CD4-positive, alpha-beta T cell treated with Interleukin-17A for 1 hour (primary cell): ENCODE data around the gene PLXNA4.
"Not testable (repeated sequence)": the region's sequence is repeated elsewhere in the genome, so short reads cannot be mapped to it uniquely, and the experiment has no call there.

Experiments
- DNase-seq: peaks from one replicate; pipeline ENCODE4 v3.0.0-alpha.2; 2020

The PLXNA4 gene

DNA sequence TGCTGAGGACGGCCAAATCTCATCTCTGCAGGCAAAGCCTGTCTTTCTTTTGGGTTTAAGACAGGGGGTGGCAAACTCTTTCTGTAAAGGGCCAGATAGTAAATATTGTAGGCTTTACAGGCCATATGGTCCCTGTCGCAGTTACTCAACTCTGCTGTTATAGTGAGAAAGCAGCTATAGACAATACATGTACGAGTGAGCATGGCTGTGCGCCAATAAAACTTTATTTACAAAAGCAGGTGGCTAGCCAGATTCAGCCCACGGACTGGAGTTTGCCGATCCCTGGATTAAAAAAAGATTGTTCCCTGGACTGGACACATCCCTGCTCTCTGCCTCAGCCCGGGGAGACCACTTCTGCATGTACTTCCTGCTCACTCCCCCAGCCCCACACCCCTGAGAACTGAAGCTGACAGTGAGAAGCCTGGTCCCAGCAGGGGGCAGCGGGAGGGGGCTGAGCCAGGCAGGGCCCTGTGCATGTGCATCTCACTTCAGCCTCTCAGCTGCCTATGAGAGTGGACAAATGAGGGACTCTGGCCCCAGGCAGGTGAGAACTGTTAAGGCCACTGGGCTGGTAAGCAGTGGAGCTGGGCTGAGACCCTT, 392.4 kb downstream of the PLXNA4 start:
- DNase-seq: no peak

DNA sequence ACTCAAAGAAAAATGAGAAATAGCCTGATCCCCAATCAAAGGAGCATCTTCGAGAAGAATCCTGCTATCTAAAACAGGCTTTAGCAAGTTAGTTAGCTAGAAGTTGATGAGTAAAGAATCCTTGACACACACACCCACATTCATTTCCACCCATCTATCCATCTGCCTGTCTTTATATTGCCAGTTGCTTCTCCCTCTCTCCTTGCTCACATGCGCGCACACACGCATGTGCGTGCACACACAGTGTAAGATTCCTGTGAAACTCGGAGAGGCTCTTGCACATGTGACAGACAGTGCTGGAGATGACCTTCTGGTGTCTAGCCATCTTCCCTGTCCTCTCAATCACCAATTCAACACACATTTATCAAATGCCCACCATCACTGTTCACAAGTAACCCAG, 393.3 kb downstream of the PLXNA4 start:
- no peak for DNase-seq

DNA sequence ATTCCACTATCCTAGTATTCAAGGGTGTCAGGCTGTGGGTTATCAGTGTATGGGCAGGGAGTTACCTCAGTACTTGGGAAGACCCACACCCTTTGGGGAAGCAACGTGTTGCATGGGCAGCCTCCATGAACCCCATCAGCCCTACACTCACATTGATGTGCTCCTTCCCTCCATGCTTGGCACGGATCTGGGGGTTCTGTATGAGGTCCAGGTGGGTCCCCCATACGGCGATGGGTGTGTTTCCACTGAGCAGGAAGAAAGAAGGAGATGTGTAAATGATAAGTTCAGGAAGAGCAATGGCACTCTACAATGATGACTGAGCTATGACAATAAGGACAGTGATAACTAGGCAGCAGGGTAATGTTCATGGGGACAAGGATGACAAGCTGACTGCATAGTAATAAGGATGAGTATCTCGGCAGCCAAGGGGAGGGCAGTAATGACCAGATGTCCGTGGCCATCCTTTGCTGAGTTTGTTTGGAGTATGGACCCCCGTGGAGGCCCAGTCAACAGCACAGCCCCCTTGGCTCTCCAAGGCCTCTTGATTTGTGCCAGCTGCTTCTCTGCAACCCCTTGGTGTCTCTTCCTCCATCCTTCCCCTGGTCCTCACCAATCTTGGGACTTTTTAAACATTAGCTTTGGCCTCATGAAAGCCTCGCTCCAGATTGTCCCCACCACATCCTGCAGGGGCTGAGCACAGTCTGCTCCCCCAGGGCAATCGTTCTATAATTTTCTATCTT, 394.2 kb downstream of the PLXNA4 start:
- DNase-seq: no peak

DNA sequence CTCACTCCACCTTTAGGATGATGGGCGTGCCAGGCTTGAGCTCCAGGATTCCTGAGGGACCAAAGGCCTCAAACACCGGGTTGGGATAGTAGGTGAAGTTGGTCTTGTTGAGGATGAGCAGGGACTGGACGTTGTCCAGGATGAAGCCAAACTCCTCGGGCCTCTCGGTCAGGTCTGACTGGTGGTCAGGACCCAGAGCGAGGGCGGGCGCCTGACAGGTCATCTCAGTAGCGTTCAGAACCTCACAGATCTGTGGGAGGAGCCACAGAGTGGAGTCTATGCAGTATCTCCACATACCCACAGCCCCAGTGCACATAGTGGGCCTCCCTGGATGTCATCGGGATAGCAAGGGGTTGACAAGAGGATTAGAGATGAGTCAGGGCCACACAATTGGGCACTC, 394.9 kb downstream of the PLXNA4 start:
- DNase-seq: no peak

DNA sequence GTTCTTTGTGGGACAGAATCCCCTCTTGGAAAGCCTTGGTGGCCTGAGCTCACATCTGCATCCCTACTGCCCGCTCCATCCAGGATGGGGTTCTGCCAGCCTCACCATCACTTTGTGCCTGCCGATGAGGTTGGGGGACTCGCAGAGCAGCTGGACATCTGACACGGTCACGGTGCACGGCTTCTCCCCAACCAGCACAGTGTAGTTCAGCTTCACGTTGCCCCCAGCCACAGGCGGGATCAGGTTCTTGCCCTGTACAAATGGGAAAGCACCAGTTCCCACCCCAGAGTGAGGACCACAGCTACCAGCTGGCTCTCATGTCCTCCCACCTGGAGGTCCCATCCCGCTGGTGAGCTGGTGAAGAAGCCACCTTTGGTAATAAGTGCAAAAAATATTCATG, 395.8 kb downstream of the PLXNA4 start:
- no peak for DNase-seq

DNA sequence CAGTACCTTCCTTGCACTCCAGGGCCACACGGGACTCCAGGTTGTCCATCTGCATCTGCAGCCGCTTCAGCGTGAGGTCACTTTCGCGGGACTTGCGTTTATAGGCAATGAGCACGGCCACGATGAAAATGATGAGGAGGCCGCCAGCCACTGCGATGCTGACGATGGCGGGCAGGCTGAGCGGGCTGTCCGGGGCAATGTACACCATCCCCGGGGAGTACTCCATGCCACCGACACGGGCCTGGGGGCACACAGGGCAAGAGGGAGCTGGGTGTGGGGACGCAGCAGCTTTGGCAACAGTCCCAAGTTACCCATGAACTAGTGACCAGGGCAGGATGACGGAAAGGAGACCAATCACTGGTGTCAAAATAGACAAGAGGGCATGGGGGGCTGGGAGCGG, 396.6 kb downstream of the PLXNA4 start:
- DNase-seq: no peak

DNA sequence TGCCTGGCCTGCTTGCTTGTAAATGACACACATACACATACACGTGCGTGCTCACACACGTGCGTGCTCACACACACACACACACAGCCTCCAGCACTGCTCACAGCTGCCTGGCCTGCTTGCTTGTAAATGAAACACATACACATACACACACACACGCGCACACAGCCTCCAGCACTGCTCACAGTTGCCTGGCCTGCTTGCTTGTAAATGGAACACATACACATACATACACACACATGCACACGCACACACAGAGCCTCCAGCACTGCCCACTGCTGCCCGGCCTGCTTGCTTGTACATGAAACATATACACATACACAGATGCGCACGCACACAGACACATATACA, 397.2 kb downstream of the PLXNA4 start:
- DNase-seq: no peak

DNA sequence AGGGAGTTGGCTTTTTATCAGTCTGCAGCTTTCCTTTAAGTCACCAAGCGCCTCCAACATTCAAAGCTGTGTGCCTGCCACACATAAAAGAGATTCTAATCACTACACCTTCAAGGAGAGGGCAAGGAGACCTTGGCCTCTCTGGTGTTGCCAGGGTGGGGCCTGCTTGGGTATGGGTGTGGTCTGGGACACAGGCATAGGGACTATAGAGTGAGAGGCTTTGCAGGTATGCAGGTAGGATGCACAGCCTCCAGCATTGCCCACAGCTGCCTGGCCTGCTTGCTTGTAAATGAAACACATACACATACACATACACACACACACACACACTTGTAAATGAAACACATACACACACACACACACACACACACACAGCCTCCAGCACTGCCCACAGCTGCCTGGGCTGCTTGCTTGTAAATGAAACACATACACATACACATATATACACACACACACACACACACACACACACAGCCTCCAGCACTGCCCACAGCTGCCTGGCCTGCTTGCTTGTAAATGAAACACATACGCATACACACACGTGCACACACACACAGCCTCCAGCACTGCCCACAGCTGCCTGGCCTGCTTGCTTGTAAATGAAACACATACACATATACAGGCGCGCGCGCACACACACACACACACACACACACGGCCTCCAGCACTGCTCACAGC, 397.7 kb downstream of the PLXNA4 start:
- DNase-seq: not testable (repeated sequence)

DNA sequence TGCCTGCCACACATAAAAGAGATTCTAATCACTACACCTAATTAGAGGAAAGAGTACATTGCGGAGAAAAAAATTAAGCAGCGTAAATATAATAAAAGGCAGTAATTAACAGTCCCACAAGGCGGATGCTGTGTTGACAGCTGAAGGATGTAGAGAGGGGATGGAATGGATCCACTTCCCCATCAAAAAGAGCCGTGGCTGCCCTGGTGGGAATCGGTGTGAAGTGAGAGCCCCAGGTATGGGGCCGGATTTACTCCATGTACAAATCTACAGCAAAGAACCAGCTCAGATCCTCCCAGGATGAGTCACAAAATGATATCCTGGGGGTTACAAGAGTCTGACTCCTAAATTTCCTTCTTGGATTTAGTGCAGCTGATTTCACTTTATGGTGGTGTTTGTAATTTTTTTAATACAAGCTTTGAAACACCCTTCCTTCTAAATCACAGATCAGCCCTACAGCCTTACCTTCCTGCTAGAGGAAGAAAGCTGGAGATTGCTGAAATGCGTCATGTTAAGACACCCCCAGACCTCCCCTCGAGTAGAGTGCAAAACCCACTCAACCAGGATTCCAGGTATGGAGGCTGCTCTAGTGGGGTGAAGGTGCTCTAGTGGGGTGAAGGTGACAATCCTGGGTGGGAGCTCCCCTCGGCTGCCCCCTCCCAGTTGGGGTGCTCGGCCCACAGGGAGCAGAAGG, 398.4 kb downstream of the PLXNA4 start:
- DNase-seq: no peak

DNA sequence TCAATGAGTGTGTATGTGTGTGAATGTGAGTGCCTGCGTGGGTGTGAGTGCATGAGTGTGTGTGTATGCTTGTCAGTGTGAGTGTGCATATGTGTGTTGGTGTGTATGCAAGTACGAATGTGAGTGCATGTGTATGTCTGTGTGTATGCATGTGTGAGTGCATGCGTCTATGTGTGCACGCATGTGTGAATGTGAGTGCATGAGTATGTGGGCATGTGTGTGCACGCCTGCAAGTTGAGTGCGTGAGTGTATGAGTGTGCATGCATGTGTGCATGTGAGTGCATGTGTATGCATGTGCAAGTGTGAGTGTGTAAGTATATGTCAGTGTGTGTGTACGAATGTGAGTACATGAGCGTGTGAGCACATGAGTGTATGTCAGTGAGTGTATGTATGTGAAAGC, 399.6 kb downstream of the PLXNA4 start:
- no peak for DNase-seq

DNA sequence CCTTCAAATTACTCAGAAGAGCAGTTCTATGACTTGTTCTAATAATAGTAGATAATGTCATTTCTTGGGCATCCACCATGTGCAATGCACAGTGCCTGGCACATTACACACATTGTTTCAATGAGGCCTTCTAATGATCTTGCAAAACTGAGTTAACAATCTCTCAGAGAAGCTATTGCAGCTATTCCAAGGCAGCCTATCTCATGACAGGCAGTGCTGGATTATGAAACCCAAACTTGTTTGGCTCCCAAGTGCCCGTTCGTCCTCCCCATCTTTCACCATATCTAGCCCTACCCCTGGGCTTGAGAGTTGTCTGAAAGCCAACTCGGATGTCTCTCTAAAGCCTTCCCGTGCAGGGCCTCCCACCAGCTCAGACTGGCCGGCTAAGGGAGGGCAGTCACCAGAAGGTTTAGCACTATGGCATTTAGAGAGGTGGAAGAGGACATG, 405.1 kb downstream of the PLXNA4 start:
- DNase-seq: no peak

DNA sequence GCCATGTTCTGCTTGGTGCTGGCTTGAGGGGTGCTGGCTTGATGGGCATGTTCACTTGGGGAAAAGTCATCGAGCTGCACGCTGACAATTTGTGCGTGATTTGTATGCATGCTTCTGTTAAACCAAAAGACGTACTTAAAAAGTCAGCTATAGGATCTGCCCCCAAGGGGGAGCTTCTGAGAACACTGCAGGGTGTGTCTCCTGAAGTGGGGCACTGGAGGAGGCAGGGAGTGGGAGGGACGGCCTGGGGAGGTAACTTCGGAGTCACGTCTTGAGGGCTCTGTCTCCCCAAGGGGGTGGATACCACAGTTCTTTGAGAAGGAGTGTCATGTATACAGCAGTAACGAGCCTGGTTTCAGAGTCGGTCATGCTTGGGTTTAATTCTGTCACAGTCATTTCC, 406.5 kb downstream of the PLXNA4 start:
- DNase-seq: no peak

DNA sequence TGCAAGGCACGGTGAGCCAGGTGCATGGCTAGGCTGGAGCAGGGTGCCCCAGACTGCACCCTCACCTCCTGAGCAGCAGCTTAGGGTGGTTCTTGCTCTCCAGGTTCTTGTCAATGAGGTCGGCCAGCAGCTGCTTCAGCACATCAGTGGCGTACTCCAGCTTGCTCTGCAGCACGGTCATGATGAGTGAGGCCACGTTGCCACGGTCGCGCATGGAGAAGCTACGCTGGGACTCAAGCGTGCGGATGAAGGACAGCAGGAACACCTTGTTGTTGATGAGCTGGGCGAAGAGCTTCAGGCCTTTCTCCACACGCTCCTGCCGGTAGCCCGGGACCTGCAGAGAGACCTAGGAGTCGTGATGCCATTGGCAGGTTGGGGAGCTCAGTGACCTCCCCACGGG, 408.0 kb downstream of the PLXNA4 start:
- no peak for DNase-seq

DNA sequence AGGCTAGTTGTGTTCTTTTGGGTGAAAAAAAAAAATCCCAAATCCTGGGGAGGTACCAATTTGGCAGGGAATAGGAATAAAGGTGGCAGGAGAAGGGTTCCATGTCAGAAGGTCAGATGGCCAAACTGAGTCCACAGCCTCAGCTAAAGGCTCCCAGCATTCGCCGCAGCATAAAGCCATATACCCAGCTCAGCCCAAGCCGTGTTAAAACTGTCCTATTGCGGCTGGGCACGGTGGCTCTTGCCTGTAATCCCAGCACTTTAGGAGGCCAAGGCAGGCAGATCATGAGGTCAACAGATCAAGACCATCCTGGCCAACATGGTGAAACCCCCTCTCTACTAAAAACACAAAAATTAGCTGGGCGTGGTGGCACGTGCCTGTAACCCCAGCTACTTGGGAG, 410.6 kb downstream of the PLXNA4 start:
- not testable (repeated sequence) for DNase-seq

DNA sequence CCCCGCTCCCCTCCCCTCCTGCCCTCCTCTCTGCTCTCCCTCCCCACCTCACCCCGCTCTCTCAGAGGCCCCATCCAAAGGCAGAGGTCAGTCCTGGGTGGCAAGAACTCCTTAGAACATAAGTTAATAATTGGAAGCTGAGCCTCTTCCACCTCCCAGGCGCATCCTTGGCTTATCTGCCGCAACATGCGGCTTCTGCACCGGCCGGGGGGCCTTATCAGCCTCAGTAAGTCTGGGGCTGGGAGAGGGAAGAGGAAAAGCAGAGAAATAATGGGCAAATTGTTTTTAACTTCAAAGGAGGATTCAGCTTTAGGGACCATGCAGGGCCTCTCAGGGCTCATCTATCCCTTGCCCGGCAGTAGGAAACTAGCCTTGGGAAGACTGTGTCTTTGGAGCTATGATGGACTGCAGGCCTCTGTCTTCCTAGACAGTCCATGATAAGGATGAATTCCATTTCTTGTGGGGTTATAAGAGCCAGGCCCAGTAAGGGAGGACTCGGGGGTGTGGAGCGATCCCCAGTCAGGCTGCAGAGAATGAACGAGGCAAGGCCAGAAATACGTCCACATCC, 411.6 kb downstream of the PLXNA4 start:
- no peak for DNase-seq

DNA sequence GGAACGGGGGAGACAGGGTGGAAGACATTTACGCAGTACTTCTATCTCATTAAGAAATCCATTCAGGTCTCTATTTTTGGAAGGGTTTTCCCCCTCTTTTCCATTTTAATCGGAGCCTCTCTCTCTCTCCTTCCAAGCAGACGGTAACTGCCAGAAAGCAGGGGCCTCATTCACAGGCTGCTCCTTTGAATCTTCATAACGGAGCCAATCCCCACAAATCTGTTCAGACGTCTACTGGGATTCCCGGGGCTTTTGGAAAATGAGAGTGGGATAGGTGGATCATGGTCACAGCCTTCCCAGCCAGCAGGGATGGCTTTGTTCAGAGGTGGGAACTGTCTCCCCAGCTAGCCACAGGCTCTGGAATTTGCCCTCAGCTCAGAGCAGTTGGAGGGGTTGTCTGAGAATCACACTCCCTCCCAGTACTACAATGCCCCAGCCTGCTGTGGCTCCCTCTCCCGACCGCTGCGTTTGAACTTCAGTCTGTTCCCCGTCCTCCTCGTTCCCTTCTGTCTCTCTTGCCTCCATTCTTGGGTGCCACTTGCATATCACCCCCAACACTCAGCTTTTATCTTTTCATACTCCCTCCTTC, 413.6 kb downstream of the PLXNA4 start:
- no peak for DNase-seq

DNA sequence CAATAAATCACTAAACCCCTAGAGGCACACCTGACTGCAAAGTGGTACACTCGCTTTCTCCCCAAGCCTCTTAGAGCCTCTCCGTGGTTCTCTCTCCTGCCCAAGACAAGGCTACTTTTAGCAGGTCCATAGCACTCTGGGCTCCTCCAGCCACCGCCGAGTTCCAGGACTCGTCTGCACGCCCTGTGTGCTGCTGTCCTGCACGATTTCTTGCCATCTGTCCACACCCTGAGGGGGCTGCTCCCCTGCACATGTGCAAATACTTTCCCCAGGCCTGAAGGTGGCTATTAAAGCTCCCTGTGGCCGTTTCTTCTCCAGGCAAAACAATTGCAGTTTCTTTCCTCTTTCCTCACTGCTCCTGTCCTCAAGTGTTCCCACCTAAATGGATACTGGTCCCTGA, 414.3 kb downstream of the PLXNA4 start:
- no peak for DNase-seq

DNA sequence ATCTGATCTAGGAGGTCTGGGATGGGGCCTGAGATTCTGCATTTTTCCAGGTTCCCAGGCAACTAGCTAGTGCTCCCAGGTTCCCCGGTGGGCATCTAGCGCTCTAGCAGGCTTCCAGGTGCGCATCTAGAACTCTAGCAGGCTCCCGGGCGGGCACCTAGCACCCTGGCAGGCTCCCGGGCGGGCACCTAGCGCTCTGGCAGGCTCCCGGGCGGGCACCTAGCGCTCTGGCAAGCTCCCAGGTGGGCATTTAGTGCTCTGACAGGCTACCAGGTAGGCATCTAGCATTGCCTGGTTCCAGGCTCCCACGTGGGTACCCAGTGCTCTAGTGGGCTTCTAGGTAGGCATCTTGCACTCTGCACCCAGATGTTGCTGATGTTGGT, 414.7 kb downstream of the PLXNA4 start:
- DNase-seq: no peak

DNA sequence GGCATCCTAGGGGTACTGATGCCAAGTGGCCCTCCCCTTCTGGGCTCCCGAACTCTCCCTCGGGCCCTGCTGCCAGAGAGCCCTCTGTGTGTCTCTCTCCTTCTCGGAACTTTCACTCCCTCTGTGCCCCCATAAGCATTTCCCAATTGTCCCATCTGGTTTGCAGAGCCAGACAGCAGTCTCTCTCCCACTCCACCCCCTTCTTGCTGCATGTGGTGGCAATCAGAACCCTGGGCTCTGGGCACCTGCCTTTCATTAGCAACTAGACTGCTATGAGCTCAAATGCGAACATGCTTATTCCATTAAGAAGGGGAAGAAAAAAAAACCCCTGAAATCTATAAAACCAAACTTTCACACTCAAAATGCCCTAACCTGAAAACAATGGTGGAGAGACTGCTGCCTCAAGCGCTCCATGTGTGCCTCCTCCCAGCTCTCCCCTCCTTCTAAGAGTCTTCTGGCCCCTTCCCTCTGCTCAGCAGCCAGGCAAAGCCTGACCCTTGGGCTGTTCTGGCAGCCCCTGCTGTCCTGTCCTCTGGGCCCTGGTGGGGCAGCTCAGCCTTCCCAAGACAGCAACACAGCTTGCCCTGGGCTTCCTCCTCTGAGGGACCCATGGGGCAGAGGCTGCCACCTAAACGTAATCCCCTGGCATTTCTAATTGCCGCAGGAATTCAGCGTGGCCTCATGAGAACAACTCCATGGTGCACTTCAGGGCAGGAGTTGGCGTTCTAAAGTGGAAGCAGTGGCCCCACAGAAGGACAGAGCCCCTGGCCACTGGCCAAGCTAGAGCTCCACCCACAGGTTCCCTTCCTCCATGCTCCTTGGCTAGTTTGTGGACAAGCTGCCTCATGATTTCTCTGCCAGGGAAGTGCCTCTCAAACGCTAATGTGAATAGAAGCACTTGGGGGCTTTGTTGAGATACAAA, 415.4 kb downstream of the PLXNA4 start:
- no peak for DNase-seq

DNA sequence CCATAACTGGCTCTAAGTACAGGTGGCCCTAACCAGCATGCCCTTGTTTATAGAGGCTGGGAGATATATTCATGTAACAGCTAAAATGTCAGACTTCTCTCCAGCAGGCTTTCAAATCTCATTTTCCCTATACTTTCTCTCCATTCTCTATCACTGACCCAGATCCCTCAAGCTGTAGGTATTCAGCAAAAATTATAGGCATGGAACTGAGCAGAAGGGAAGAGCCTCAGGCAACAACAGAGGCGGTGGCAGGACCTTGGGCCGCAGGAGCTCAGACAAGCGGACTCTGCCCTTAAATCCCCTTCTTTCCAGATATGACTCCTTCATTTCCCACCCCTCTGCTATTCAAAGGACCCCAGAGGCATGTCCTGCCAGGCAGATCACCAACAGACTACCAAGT, 417.4 kb downstream of the PLXNA4 start:
- no peak for DNase-seq

DNA sequence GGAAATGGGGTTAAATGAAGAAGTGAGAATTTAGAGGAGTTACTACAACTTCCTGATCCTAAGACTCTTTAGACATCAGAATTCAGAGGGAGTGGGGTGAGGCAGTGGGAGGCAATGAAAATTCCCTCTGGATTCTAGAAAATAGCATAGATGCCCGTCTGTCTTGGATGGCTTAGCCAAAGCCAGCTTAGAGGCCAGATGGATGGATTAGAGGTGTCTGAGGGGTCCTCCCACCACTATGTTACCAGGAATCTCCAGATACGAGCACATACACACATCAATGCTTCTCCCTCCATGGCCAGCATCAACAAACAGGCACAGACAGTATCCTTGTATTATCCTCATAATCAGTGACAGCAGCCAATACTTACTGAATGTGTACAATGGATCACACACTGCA, 418.1 kb downstream of the PLXNA4 start:
- no peak for DNase-seq

DNA sequence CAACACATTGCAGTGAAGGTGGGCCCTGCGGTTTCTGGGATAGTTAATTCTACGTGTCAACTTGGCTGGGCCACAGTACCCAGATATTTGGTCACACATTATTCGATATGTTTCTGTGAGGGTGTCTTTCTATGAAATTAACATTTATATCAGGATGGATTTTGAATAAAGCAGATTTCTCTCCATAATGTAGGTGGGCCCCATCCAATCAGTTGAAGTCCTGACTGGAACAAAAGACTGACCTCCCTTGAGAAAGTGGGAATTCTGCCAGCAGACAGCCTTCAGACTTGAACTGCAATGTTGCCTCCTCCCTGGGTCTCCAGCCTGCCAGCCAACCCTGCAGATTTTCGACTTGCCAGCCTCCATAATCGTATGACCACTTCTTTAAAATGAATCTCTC, 420.6 kb downstream of the PLXNA4 start:
- no peak for DNase-seq
